Activated naive CD4-positive, alpha-beta T cell (primary cell): Measurements from ENCODE around the gene FAM180A.

Source experiments
- DNase-seq, 4 experiments: peaks; one replicate each; lab custom pipeline; 2025; lab: John Stamatoyannopoulos, UW

FAM180A gene

DNA sequence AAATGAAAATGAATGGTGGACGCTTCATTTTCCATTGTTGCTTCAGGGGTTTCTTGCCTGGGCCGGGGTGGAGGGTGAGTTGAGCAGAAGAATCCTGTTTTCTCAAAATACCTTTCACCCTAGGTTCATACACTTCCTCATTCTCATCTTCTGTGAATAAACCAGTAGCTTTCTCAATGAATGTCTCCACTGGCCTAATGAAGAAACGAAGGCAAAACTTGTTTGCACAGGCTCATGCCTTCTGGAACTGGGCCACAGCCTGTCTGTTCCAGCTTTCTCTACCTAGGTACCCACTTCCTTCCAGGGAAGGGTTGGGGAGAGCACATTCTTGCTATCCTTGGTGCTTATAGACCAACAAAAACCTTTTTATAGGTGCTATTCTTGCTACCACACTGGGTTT is 65.0 kb downstream of the FAM180A start:
- DNase-seq = no peak

DNA sequence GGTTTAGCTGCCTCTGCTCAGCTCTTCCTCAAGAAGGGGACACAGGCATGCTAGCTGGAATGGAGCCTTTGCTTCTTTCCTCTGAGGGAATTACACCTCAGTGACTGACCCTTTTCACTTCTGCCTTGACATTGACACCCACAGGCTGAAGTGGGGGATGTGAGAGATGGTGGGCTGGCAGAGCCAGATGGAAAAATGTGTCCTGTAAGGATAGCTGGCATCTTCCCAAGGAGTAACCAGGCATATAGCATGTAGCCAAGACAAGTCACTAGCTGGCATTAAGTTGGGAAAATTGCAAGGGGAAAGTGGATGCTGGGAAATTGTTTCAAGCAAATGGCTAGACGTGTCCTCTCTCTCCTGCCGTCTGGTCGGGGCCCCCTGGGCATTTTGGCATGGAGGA is 66.4 kb downstream of the FAM180A start:
- no peak for DNase-seq

DNA sequence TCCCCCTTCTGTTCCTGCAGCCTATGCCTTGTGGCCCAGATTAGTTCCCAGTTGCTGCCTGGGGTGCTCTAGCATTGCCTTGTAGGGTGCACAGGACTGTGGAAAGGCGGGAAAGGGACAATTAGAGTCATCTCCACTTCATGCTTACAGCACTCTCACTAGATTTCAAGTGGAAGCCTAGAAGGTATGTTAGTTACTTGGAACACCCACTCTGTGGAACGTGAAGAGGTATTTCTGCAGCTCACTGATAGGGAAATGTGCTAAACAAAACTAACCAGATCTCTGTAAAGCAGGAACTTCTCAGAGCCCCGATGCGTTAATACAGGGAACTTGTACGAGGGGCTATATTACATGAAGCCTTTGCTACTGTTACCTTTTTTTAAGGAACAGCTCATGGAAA is 66.9 kb downstream of the FAM180A start:
- no peak for DNase-seq
